ENCODE measurements around the gene PIGX. TPM values are rescaled to one million over a fixed set of nuclear protein-coding genes. Genes with fewer than 3 reads are reported as not detected.
A peak's percentile ranks its signal among the peaks of the same experiment; 100 is the strongest.

Gene PIGX
- total RNA-seq, 2 experiments from 2014 or later = 40.9 to 45.4 TPM

GRCh38 chr3:196774848-196775422, 62.8 kb downstream of the PIGX start:
- H3K4me1 Mint-ChIP-seq = peaks cover 45% of the 10 kb centered on the region
- no peak overlapping the region for H3K4me3 Mint-ChIP-seq
- POLR2A ChIA-PET = interaction anchor here (0.6 kb wide), 1 partner anchor 35 kb away, joined by 5 read pairs; no protein-coding TSS in a partner anchor
- H3K27me3 Mint-ChIP-seq = no peaks in the 10 kb centered on the region
- H3K9me3 Mint-ChIP-seq = peaks cover 11% of the 10 kb centered on the region
- H3K36me3 Mint-ChIP-seq (ENCODE audit: low read depth) = peaks cover 53% of the 10 kb centered on the region
- DNase-seq = no peak
- no peak overlapping the region for H3K27ac Mint-ChIP-seq
- CTCF ChIA-PET = interaction anchor here (1.2 kb wide), 1 partner anchor 246 kb away, joined by 3 read pairs; no protein-coding TSS in a partner anchor

DNA sequence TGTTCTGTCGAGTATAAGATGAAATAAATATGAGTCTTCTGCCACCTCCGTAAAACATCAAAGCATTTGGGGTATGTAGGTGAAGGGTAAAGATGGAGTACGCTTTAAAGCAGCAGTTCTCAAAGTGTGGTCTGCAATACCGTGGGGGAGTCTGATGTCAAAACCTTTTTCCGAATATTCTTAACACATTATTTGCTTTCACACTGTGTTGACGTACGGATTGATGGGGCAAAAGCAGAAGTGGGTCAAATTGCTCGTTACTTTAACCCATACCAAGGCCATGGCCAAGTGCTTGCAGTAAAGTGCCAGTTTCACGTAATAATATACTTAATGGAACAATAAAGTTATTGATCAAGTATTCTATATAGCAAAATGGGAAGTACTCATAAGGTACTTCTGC, 63.8 kb downstream of the PIGX start:
- Mint-ChIP-seq H3K4me3 (no peak overlapping the region), H3K4me1 (peaks cover 43% of the 10 kb centered on the region), H3K9me3 (peaks cover 16% of the 10 kb centered on the region), H3K36me3 (ENCODE audit: low read depth) (peaks cover 55% of the 10 kb centered on the region), H3K27me3 (no peaks in the 10 kb centered on the region), H3K27ac (no peak overlapping the region)
- DNase-seq = no peak
- ChIA-PET CTCF (interaction anchor here (1.2 to 1.7 kb wide), 3 partner anchors 24 to 247 kb away, joined by 3 read pairs; partner anchors contain the start of gene NCBP2), POLR2A (no interaction called here)

DNA sequence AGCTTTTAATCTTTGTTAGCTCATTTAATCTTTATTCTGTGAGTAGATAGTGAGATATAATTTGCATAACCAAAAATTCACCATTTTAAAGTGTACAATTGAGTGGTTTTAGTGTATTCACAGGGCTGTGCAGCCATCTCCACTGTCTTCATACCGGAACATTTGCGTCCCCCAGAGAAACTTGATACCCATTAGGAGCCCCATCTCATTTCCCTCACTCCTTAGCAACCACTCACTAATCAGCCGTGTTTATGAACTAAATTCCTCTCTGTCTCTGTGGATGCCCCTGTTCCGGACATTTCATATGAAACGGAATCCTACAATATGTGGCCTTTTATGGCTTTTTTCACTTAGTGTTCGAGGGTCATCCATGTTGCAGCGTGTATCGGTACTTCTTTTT, 65.7 kb downstream of the PIGX start:
- H3K4me3 Mint-ChIP-seq = no peak overlapping the region
- no peaks in the 10 kb centered on the region for H3K27me3 Mint-ChIP-seq
- DNase-seq = no peak
- CTCF ChIA-PET = interaction anchor here (1.7 kb wide), 1 partner anchor 22 kb away, joined by 3 read pairs; no protein-coding TSS in a partner anchor
- H3K4me1 Mint-ChIP-seq = peaks cover 26% of the 10 kb centered on the region
- peaks cover 55% of the 10 kb centered on the region for H3K36me3 Mint-ChIP-seq (ENCODE audit: low read depth)
- peaks cover 13% of the 10 kb centered on the region for H3K9me3 Mint-ChIP-seq
- no peak overlapping the region for H3K27ac Mint-ChIP-seq
- POLR2A ChIA-PET = no interaction called here

DNA sequence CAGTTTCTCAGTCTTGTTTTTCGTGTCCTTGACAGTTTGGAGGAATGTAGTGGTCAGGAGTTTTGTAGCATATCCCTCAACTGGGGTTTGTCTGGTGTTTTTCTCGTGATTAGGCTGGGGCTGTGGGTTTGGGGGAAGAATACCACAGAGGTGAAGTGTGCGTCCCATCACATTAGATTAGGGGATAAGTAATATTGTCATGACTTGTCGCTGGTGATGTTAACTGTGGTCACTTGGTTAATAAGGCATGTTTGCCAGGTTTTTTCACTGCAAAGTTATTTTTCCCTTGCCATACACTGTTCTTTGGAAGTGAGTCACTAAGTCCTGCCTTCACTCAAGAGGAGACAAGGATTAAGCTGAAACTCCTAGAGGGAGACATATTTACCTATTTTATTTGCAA, 66.6 kb downstream of the PIGX start:
- POLR2A ChIA-PET = no interaction called here
- Mint-ChIP-seq H3K4me1 (peaks cover 20% of the 10 kb centered on the region), H3K27me3 (no peaks in the 10 kb centered on the region), H3K4me3 (no peak overlapping the region), H3K27ac (peak overlapping the region; percentile 27), H3K9me3 (peaks cover 13% of the 10 kb centered on the region), H3K36me3 (ENCODE audit: low read depth) (peaks cover 64% of the 10 kb centered on the region)
- CTCF ChIA-PET = interaction anchor here (0.6 to 1.7 kb wide), 2 partner anchors 14 to 77 kb away, joined by 3 to 4 read pairs; no protein-coding TSS in a partner anchor
- no peak for DNase-seq

DNA sequence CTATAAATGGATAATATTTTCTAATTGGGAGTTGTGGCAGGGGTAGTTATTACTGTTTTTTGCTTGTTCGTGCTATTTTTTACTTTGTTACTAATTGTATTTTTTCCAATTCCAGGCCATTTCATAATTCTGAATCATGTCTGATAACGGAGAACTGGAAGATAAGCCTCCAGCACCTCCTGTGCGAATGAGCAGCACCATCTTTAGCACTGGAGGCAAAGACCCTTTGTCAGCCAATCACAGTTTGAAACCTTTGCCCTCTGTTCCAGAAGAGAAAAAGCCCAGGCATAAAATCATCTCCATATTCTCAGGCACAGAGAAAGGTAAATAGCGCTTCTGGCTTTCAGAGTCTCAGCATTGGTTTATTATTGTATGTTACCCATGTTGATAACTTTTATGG, 70.3 kb downstream of the PIGX start:
- no peaks in the 10 kb centered on the region for H3K27me3 Mint-ChIP-seq

More for the DNA sequence above, 70.3 kb downstream of the PIGX start:
- POLR2A ChIA-PET = no interaction called here
- H3K4me1 Mint-ChIP-seq = peaks cover 3% of the 10 kb centered on the region
- peaks cover 75% of the 10 kb centered on the region for H3K36me3 Mint-ChIP-seq (ENCODE audit: low read depth)
- no peak overlapping the region for H3K27ac Mint-ChIP-seq
- no peak overlapping the region for H3K4me3 Mint-ChIP-seq
- CTCF ChIA-PET = interaction anchor here (0.6 kb wide), 1 partner anchor 142 kb away, joined by 6 read pairs; no protein-coding TSS in a partner anchor
- no peak for DNase-seq
- peaks cover 17% of the 10 kb centered on the region for H3K9me3 Mint-ChIP-seq

Other genes with a start within 250 kb of the PIGX start
- gene RNF168, start 208.6 kb upstream of the PIGX start, total RNA-seq = 10 to 100 TPM; 37.5 to 38.7 TPM
- not detected for gene SMCO1, start 197.0 kb upstream of the PIGX start, total RNA-seq
- 10 to 100 TPM; 19.5 to 24.8 TPM for gene WDR53, start 143.8 kb upstream of the PIGX start, total RNA-seq
- 10 to 100 TPM; 14.9 to 15.0 TPM for gene FBXO45, start 143.7 kb upstream of the PIGX start, total RNA-seq
- 10 to 100 TPM; 36.6 to 40.6 TPM for gene NRROS, start 72.7 kb upstream of the PIGX start, total RNA-seq
- 1 to 10 TPM; 5.3 to 6.0 TPM for gene CEP19, start 127 bp upstream of the PIGX start, total RNA-seq
- 10 to 100 TPM; 88.6 to 98.5 TPM for gene PAK2, start 27.5 kb downstream of the PIGX start, total RNA-seq
- 10 to 100 TPM; 31.1 to 32.4 TPM for gene SENP5, start 155.5 kb downstream of the PIGX start, total RNA-seq
- gene NCBP2, start 230.2 kb downstream of the PIGX start, total RNA-seq = 10 to 100 TPM; 53.4 to 57.1 TPM